SK-N-SH (cell line): Measurements from ENCODE around the gene SLC16A12.

ENCODE experiments used
- SIN3A ChIP-seq: IDR thresholded peaks from 2 replicates; pipeline ENCODE4 v1.6.1; 2012; ENCODE audit warnings: low read depth, mild to moderate bottlenecking, low read length, moderate library complexity, borderline replicate concordance
- TF ChIP-seq, protein P1 (sequence below): fragments of 200-600 bp; sonication (generic); IDR thresholded peaks from 2 replicates; pipeline ENCODE4 v1.6.1; 2017; ENCODE audit warnings: antibody characterized with exemption, mild to moderate bottlenecking, moderate library complexity

DNA sequence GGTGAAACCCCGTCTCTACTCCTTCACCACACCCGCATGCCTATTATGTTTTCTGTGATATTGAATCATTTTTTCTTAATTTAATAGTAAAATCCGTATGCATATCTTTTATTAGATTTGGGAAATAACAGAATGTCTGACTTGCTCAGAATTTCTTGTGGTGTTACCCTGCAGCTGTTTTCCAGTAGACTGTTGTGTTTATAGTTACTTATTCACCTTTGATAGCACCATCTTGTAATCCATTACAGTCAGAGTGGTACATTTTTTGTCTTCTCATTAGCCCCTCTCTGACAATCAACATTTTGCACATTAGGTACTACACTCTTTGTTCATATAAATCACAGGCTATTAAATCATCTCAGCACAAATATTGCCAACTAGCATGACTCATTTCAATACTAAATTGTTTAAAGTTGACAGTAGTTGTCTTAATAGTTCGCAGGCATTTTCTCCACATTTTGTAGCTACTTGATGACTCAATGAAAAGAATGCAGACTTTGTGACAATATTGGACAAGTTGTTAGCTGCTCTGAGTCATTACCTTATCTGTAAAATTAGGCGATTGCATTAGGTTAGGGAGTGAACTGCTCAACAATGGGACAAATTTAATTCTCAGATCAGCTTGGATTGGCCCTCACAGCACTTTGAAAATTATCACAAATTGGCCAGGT lies 17.8 kb upstream of the SLC16A12 start:
- TF ChIP-seq SIN3A, result no peak
- TF ChIP-seq, protein P1, sequence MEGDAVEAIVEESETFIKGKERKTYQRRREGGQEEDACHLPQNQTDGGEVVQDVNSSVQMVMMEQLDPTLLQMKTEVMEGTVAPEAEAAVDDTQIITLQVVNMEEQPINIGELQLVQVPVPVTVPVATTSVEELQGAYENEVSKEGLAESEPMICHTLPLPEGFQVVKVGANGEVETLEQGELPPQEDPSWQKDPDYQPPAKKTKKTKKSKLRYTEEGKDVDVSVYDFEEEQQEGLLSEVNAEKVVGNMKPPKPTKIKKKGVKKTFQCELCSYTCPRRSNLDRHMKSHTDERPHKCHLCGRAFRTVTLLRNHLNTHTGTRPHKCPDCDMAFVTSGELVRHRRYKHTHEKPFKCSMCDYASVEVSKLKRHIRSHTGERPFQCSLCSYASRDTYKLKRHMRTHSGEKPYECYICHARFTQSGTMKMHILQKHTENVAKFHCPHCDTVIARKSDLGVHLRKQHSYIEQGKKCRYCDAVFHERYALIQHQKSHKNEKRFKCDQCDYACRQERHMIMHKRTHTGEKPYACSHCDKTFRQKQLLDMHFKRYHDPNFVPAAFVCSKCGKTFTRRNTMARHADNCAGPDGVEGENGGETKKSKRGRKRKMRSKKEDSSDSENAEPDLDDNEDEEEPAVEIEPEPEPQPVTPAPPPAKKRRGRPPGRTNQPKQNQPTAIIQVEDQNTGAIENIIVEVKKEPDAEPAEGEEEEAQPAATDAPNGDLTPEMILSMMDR, result no peak
